Neural crest cell (in vitro differentiated cells): Measurements from ENCODE around the gene C20orf204. TPM values are rescaled to one million over a fixed set of nuclear protein-coding genes. Genes with fewer than 3 reads are reported as not detected.

Source experiments
- DNase-seq: peaks from one replicate; pipeline ENCODE4 v3.0.0; 2021; ENCODE audit warnings: low read depth, mixed read lengths, low spot score
- H3K27ac Mint-ChIP-seq: one replicate; pipeline ENCODE4 v1.8.0; 2021; ENCODE audit warnings: mild to moderate bottlenecking, mixed read lengths; ENCODE audit not compliant: unreplicated experiment
- H3K27me3 Mint-ChIP-seq: 2 replicates; pipeline ENCODE4 v1.8.0; 2021; ENCODE audit warnings: low read depth, mild to moderate bottlenecking, mixed read lengths
- H3K36me3 Mint-ChIP-seq: 2 replicates; pipeline ENCODE4 v1.8.0; 2021; ENCODE audit warnings: low read depth, mild to moderate bottlenecking, mixed read lengths
- H3K4me1 Mint-ChIP-seq: 2 replicates; pipeline ENCODE4 v1.8.0; 2021; ENCODE audit warnings: mixed read lengths
- H3K4me3 Mint-ChIP-seq: one replicate; pipeline ENCODE4 v1.8.0; 2021; ENCODE audit warnings: mild to moderate bottlenecking, mixed read lengths
- H3K9me3 Mint-ChIP-seq: 2 replicates; pipeline ENCODE4 v1.8.0; 2021; ENCODE audit warnings: mixed read lengths
- CTCF ChIP-seq: fragments of 200-600 bp; sonication (generic); conservative IDR thresholded peaks from 2 replicates; pipeline ENCODE4 v1.5.0; 2021; ENCODE audit warnings: antibody characterized with exemption, mild to moderate bottlenecking
- total RNA-seq: library from RNA; stranded (reverse); gene quantifications from 2 replicates; pipeline ENCODE4 v1.2.1, GENCODE V29; 2021

Gene C20orf204
- total RNA-seq, 1 donor from 2014 or later: 2.3 TPM

- peaks cover 80% of the 10 kb centered on the region for H3K27me3 Mint-ChIP-seq
These were observed 12.0 kb downstream of the C20orf204 start for GRCh38 chr20:64047968-64048401.

GRCh38 chr20:64048402-64049044, 12.5 kb downstream of the C20orf204 start:
- Mint-ChIP-seq H3K9me3 (no peaks in the 10 kb centered on the region), H3K36me3 (no peaks in the 10 kb centered on the region), H3K4me3 (no peak overlapping the region), H3K27me3 (peaks cover 80% of the 10 kb centered on the region), H3K27ac (no peak overlapping the region), H3K4me1 (no peaks in the 10 kb centered on the region)
- no peak for TF ChIP-seq CTCF
- DNase-seq: no peak

More at GRCh38 chr20:64047968-64048401, 12.0 kb downstream of the C20orf204 start:
- no peak for TF ChIP-seq CTCF
- Mint-ChIP-seq H3K9me3 (no peaks in the 10 kb centered on the region), H3K4me3 (no peak overlapping the region), H3K4me1 (no peaks in the 10 kb centered on the region), H3K27ac (no peak overlapping the region), H3K36me3 (no peaks in the 10 kb centered on the region)
- no peak for DNase-seq

- peaks cover 76% of the 10 kb centered on the region for H3K27me3 Mint-ChIP-seq
- no peaks in the 10 kb centered on the region for H3K9me3 Mint-ChIP-seq
- no peak for TF ChIP-seq CTCF
- no peak for DNase-seq
- H3K36me3 Mint-ChIP-seq: no peaks in the 10 kb centered on the region
- H3K4me3 Mint-ChIP-seq: peak within 1 kb of the TSS; percentile 27
- H3K27ac Mint-ChIP-seq: no peak within 1 kb of the TSS
- peaks cover 2% of the 10 kb centered on the region for H3K4me1 Mint-ChIP-seq
These were observed 13.3 kb downstream of the C20orf204 start, which contains the start of gene SOX18 for GRCh38 chr20:64049060-64049877. SOX18 (minus strand) TSS chr20:64049639; CDS start chr20:64049516, 123 bp downstream.

GRCh38 chr20:64049878-64050260, 13.9 kb downstream of the C20orf204 start:
- H3K27ac Mint-ChIP-seq: no peak overlapping the region
- no peak for DNase-seq
- H3K4me3 Mint-ChIP-seq: no peak overlapping the region
- H3K36me3 Mint-ChIP-seq: no peaks in the 10 kb centered on the region
- H3K4me1 Mint-ChIP-seq: peaks cover 6% of the 10 kb centered on the region
- H3K9me3 Mint-ChIP-seq: no peaks in the 10 kb centered on the region
- no peak for TF ChIP-seq CTCF
- peaks cover 73% of the 10 kb centered on the region for H3K27me3 Mint-ChIP-seq

GRCh38 chr20:64050261-64051032, 14.5 kb downstream of the C20orf204 start:
- Mint-ChIP-seq H3K4me3 (peak overlapping the region; percentile 27), H3K9me3 (no peaks in the 10 kb centered on the region), H3K27me3 (peaks cover 67% of the 10 kb centered on the region), H3K36me3 (no peaks in the 10 kb centered on the region), H3K4me1 (peaks cover 6% of the 10 kb centered on the region), H3K27ac (no peak overlapping the region)
- DNase-seq: no peak
- no peak for TF ChIP-seq CTCF
